Adrenal gland (tissue), 5 donors: ENCODE results near the gene XPR1.

ENCODE experiments used
- POLR2A ChIP-seq, 2 donors: fragments of 450-650 bp; IDR thresholded peaks; one replicate each; pipeline ENCODE4 v1.6.1; 2017; ENCODE audit warnings: antibody characterized with exemption in 2 of 2, mild to moderate bottlenecking in 2 of 2, moderate library complexity in 1 of 2
- TF ChIP-seq, protein P1 (sequence below), 6 experiments: fragments of 450-650 bp in 4 of 6; fragments of 200-600 bp in 2 of 6; sonication (generic) in 1 of 6; IDR thresholded peaks; 1 replicate in 5 of 6; 2 replicates in 1 of 6; pipeline versions ENCODE4 v1.5.1 to v1.8.0; 2016 to 2021; ENCODE audit warnings: antibody characterized with exemption in 6 of 6, mild to moderate bottlenecking in 2 of 6, moderate library complexity in 1 of 6
- donor health status: DM: no; HTN: no; CAD: no.

DNA sequence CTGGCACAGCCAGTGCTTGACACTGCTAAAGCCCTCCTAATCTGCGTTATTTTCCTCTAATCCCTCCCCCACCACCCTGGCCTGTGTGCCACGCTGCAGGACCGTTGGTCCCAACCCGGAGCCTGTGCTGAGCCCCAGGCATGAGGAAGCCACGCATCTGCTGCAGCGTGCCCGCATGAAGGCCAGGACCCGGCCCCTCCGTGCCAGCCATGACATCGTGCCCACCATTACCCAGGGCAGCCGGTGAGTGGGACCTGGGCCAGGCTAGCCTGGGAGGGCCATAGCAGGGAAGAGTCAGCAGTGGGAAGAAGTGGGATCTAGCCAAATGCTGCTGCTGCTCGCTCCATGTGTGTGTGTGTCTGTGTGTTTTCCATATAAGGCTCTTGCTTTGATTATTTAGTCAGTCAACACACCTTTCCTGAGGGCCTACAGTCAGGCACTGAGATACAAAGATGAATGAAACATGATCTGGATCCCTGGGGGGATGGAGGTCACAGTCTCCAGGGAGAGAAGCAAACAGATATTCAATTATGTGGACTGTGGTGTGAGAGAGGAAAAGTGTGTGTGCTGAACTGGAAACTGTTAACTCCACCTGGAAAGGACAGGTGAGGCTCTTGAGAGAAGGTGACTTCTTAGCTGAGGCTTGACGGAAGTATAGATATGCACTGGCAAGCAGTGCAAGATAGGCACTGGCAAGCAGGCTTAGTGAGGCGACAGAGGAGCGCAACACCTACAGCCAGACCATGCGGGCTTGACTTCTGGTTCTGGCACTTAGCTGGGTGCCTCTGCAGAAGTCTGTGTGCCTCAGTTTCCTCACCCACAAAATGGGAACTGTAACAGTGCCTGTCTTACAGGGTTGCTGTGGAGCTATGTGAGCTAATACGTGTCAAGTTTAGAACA is 296.8 kb downstream of the XPR1 start:
- TF ChIP-seq, protein P1, sequence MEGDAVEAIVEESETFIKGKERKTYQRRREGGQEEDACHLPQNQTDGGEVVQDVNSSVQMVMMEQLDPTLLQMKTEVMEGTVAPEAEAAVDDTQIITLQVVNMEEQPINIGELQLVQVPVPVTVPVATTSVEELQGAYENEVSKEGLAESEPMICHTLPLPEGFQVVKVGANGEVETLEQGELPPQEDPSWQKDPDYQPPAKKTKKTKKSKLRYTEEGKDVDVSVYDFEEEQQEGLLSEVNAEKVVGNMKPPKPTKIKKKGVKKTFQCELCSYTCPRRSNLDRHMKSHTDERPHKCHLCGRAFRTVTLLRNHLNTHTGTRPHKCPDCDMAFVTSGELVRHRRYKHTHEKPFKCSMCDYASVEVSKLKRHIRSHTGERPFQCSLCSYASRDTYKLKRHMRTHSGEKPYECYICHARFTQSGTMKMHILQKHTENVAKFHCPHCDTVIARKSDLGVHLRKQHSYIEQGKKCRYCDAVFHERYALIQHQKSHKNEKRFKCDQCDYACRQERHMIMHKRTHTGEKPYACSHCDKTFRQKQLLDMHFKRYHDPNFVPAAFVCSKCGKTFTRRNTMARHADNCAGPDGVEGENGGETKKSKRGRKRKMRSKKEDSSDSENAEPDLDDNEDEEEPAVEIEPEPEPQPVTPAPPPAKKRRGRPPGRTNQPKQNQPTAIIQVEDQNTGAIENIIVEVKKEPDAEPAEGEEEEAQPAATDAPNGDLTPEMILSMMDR (IDR thresholded peaks at IDR 0.05) = no peak
- TF ChIP-seq POLR2A (IDR thresholded peaks at IDR 0.05) = no peak
